Measurements from ENCODE around the gene PDP2. TPM values are rescaled to one million over a fixed set of nuclear protein-coding genes. Genes with fewer than 3 reads are reported as not detected.

The PDP2 gene
- total and polyA plus RNA-seq, 2 donors (not counting 3 experiments of a cell fraction or from before 2014, with no cell fraction given), result 4.4 to 9.3 TPM

DNA sequence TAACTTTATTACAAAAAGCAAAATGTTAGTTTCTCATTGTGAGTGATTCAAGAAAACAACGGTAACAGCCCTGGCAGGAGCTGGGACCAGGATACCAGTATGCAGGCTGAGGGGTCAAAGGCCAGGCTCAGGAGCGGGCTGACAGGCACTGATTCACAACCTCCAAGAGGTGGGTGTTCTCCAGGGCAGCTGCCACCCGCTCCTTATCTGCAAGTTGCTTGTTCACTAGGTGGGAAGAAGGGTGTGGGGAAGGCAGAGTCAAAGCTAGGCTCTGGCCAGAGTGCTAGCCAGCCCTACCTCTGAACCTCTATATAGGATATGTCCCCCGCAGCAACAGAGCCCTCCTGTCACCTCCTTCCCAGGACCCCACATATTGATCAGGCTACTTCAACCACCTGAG is 51.8 kb downstream of the PDP2 start:
- FAIRE-seq, result no peak
- no peak overlapping the region for H3K27ac ChIP-seq (ENCODE audit: insufficient read depth, low read depth, low read length)
- ChIA-PET CTCF (no interaction called here), POLR2A (no interaction called here)
- no peak overlapping the region for H3K9ac ChIP-seq (replicated peaks; ENCODE audit: extremely low read depth, insufficient read depth, low read length)
- intact Hi-C loops (cut with micrococcal nuclease) (no loop called here), dilution Hi-C loops (cut with MboI; ENCODE audit: extremely low pct_ligation_motif_present, low sequenced_read_pairs) (no loop called here)
- H3K27me3 ChIP-seq (ENCODE audit: control insufficient read depth in 2 of 2, insufficient read depth in 2 of 2, low read length in 2 of 2), result no peaks in the 10 kb centered on the region
- H3K79me2 ChIP-seq (ENCODE audit: control insufficient read depth, insufficient read depth, low read length), result peaks cover 20% of the 10 kb centered on the region
- DNase-seq (ENCODE audit: low read depth, low spot score), result no peak
- H3K4me3 ChIP-seq (replicated peaks in 1 of 3; ENCODE audit: insufficient read depth in 1 of 3, low read depth in 1 of 3, low read length in 3 of 3), result no peak overlapping the region
- no peaks in the 10 kb centered on the region for H3K36me3 ChIP-seq (ENCODE audit: control insufficient read depth in 2 of 2, extremely low read depth in 1 of 2, insufficient read depth in 2 of 2, low read length in 2 of 2)
- no peaks in the 10 kb centered on the region for H3K9me1 ChIP-seq (replicated peaks; ENCODE audit: control insufficient read depth, extremely low read depth, insufficient read depth, low read length)
- H2AFZ ChIP-seq (ENCODE audit: low read depth, low read length), result no peak overlapping the region
- TF ChIP-seq JUN (IDR thresholded peaks at IDR 0.05; ENCODE audit: borderline replicate concordance, insufficient read depth, insufficient read length, low read depth), result no peak
- TF ChIP-seq MYC (IDR thresholded peaks at IDR 0.05; ENCODE audit: low read depth, low read length), result no peak
- no peak for TF ChIP-seq FOS (IDR thresholded peaks at IDR 0.05; ENCODE audit: borderline replicate concordance, insufficient read depth, low read length)
- no peak for TF ChIP-seq MAX (IDR thresholded peaks at IDR 0.05; ENCODE audit: insufficient read depth, insufficient read length)
- no peak for TF ChIP-seq EZH2 (IDR thresholded peaks at IDR 0.05; ENCODE audit: borderline replicate concordance, low read depth, low read length, severe bottlenecking)
- no peak for TF ChIP-seq GATA2 (IDR thresholded peaks at IDR 0.05; ENCODE audit: insufficient read depth, insufficient read length, low read depth, low read length)
- no peak for TF ChIP-seq POLR2A (IDR thresholded peaks at IDR 0.05; ENCODE audit: low read depth, low read length)
- TF ChIP-seq, protein P1, sequence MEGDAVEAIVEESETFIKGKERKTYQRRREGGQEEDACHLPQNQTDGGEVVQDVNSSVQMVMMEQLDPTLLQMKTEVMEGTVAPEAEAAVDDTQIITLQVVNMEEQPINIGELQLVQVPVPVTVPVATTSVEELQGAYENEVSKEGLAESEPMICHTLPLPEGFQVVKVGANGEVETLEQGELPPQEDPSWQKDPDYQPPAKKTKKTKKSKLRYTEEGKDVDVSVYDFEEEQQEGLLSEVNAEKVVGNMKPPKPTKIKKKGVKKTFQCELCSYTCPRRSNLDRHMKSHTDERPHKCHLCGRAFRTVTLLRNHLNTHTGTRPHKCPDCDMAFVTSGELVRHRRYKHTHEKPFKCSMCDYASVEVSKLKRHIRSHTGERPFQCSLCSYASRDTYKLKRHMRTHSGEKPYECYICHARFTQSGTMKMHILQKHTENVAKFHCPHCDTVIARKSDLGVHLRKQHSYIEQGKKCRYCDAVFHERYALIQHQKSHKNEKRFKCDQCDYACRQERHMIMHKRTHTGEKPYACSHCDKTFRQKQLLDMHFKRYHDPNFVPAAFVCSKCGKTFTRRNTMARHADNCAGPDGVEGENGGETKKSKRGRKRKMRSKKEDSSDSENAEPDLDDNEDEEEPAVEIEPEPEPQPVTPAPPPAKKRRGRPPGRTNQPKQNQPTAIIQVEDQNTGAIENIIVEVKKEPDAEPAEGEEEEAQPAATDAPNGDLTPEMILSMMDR (IDR thresholded peaks at IDR 0.05; ENCODE audit: extremely low read depth in 1 of 2, insufficient read depth in 1 of 2, low read depth in 1 of 2, low read length in 2 of 2), result no peak
- no peaks in the 10 kb centered on the region for H3K9me3 ChIP-seq (replicated peaks; ENCODE audit: control insufficient read depth, insufficient read depth, low read length)
- H4K20me1 ChIP-seq (replicated peaks; ENCODE audit: control insufficient read depth, extremely low read depth, insufficient read depth, low read length), result no peaks in the 10 kb centered on the region
- H3K4me2 ChIP-seq (ENCODE audit: insufficient read depth, low read length), result no peak overlapping the region
- peaks cover 7% of the 10 kb centered on the region for H3K4me1 ChIP-seq (ENCODE audit: control insufficient read depth, extremely low read depth, insufficient read depth, low read length)
- BruUV-seq (replicated peaks), result no TSS peak
